AG04450 (cell line): ENCODE measurements around the gene NUDT7. TPM values are rescaled to one million over a fixed set of nuclear protein-coding genes. Genes with fewer than 3 reads are reported as not detected.
A peak's percentile ranks its signal among the peaks of the same experiment; 100 is the strongest.

Experiments
- CTCF ChIA-PET: fragments of 300-600, 350-600 bp; formaldehyde crosslinking; extraction: SDS; loops from one replicate; lab custom pipeline; 2022; ENCODE audit warnings: antibody characterized with exemption, inconsistent platforms; lab: Charles Lee
- POLR2A ChIA-PET: fragments of 350-600 bp; formaldehyde crosslinking; extraction: SDS; loops from one replicate; lab custom pipeline; 2021; ENCODE audit warnings: antibody characterized with exemption, inconsistent platforms; lab: Yijun Ruan, JAX
- DNase-seq: peaks from one replicate; pipeline ENCODE4 v3.0.0-alpha.2; 2011; ENCODE audit warnings: low read depth, low spot score
- H3K27ac ChIP-seq: one replicate; pipeline ENCODE4 v1.5.1; 2012; ENCODE audit warnings: low read depth, low read length, control low read depth
- H3K27me3 ChIP-seq: one replicate; pipeline ENCODE4 v1.6.0; 2012; ENCODE audit warnings: low read length; ENCODE audit not compliant: control insufficient read depth, insufficient read depth
- H3K4me3 ChIP-seq: 2 replicates; pipeline ENCODE4 v1.5.1; 2011; ENCODE audit warnings: mild to moderate bottlenecking, low read depth, low read length, control low read depth
- H3K9me3 ChIP-seq: 2 replicates; pipeline ENCODE4 v1.5.1; 2012; ENCODE audit warnings: low read length; ENCODE audit not compliant: control insufficient read depth, insufficient read depth
- polyA plus RNA-seq: library from polyadenylated mRNA; depleted of rRNA; stranded (reverse); fragments of >200 nt; gene quantifications from 2 replicates; pipeline ENCODE4 v1.2.3, GENCODE V29; 2011
- TF ChIP-seq, protein P1 (sequence below): IDR thresholded peaks from 2 replicates; pipeline ENCODE4 v1.5.1; 2011; ENCODE audit warnings: low read depth, low read length, control low read depth, inconsistent platforms

Gene NUDT7
- polyA plus RNA-seq, 1 experiment, result 19.3 TPM

DNA sequence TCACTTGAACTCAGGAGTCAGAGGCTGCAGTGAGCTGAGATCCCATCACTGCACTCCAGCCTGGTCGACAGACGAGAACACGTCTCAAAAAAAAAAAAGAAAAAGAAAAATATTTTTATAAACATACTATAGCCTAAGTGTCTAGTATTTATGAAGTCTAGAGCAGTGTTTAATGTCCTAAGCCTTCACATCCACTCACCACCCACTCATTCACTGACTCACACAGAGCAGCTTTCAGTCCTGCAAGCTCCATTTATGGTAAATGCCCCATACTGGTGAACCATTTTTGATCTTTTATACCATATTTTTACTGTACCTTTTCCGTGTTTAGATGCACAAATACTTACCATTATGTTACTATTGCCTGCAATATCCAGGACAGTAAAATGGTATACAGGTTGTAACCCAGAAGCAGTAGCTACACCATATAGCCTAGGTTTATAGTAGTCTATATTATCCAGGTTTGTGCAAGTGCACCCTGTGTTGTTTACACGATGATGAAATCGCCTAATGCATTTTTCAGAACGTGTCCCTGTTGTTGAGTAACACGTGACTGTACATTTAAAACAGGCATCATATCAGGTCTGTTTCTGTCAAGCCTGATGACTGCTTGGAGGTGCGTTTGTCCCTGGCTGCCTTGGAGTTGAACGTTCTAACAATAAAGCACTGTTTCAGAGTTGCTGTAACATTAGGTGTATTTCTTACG lies 10.1 kb downstream of the NUDT7 start:
- TF ChIP-seq, protein P1, sequence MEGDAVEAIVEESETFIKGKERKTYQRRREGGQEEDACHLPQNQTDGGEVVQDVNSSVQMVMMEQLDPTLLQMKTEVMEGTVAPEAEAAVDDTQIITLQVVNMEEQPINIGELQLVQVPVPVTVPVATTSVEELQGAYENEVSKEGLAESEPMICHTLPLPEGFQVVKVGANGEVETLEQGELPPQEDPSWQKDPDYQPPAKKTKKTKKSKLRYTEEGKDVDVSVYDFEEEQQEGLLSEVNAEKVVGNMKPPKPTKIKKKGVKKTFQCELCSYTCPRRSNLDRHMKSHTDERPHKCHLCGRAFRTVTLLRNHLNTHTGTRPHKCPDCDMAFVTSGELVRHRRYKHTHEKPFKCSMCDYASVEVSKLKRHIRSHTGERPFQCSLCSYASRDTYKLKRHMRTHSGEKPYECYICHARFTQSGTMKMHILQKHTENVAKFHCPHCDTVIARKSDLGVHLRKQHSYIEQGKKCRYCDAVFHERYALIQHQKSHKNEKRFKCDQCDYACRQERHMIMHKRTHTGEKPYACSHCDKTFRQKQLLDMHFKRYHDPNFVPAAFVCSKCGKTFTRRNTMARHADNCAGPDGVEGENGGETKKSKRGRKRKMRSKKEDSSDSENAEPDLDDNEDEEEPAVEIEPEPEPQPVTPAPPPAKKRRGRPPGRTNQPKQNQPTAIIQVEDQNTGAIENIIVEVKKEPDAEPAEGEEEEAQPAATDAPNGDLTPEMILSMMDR, result no peak
- ChIA-PET POLR2A (interaction anchor here (0.6 to 1.5 kb wide), 4 partner anchors 10 to 212 kb away, joined by 3 to 7 read pairs (median 5); partner anchors contain the start of gene NUDT7), CTCF (interaction anchor here (0.8 to 1.8 kb wide), 3 partner anchors 51 to 271 kb away, joined by 3 to 7 read pairs (median 6); no protein-coding TSS in a partner anchor)
- H3K9me3 ChIP-seq, result no peaks in the 10 kb centered on the region; the same call in 1 of the 2 replicates
- no peak overlapping the region for H3K4me3 ChIP-seq
- H3K27ac ChIP-seq, result peak overlapping the region; percentile 58
- no peaks in the 10 kb centered on the region for H3K27me3 ChIP-seq
- DNase-seq, result peak; percentile 82

DNA sequence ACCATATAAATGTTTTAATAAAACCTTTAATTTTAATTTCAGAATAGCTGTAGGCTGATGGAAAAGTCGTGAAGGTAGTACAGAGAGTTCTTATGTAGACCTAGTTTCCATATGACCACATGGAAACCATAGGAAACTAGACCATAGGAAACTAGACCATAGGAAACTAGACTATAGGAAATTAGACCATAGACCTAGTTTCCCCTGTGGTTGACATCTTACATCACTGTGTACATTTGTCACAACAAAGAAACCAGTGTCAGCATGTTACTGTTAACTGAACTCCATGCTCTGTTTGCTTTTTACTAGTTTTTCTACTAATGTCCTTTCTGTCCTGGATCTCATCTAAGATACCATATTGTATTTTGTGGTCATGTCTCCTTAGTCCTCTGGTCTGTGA lies 14.6 kb downstream of the NUDT7 start:
- Histone ChIP-seq H3K27me3 (no peaks in the 10 kb centered on the region), H3K4me3 (no peak overlapping the region), H3K27ac (no peak overlapping the region), H3K9me3 (no peaks in the 10 kb centered on the region)
- TF ChIP-seq, protein P1, result no peak
- ChIA-PET CTCF (no interaction called here), POLR2A (no interaction called here)
- no peak for DNase-seq

DNA sequence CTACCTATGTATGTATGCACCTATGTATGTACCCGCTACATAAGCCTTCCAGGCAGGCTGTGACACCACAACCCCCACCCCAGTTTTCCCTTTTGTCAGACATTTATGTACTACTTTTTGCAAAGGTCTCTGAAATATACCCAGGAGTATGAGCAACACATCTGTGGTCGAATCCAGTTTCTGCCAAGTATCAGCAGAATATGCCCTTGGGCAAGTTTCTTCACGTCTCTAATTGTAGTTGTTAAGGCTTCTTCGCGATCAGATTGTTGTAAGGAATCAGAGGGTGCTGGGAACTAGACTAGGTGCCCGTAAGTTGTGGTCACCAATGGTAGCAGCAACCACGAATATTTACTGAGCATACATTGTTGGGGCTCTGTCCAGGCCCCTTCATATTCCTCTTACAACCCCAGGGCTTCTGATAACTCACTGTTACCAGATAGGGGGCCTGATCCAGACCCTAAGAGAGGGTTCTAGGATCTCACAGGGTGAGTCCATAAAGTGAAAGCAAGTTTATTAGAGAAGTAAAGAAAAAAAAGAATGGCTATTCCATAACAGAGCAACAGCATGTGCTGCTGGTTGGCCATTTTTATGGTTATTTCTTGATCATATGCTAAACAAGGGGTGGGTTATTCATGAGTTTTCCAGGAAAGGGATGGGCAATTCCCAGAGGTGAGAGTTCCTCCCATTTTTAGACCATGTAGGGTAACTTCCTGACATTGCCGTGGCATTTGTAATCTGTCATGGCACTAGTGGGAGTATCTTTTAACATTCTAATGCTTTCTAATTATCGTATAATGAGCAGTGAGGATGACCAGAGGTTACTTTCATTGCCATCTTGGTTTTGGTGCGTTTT lies 16.6 kb downstream of the NUDT7 start:
- H3K4me3 ChIP-seq, result no peak overlapping the region
- H3K27ac ChIP-seq, result no peak overlapping the region
- ChIA-PET CTCF (no interaction called here), POLR2A (no interaction called here)
- no peaks in the 10 kb centered on the region for H3K27me3 ChIP-seq
- no peak for DNase-seq
- H3K9me3 ChIP-seq, result no peaks in the 10 kb centered on the region
- TF ChIP-seq, protein P1, result no peak

DNA sequence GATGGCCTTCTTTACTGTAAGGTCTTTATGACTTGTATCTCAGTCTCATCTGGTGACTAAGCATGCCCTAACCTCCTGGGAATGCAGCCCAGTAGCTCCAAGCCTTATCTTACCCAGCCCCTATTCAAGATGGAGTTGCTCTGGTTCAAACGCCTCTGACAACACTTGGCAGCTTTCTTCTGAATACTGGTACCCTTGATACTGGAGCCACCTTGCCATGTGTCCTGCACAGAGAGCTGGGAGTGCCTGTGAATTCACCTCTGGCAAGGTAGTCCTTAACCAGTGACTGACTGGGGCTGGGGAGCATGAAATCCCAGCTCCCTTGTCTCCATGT lies 17.2 kb downstream of the NUDT7 start:
- POLR2A ChIA-PET, result no interaction called here
- no peaks in the 10 kb centered on the region for H3K27me3 ChIP-seq
- TF ChIP-seq, protein P1, result no peak
- CTCF ChIA-PET, result no interaction called here
- no peaks in the 10 kb centered on the region for H3K9me3 ChIP-seq
- DNase-seq, result no peak
- H3K27ac ChIP-seq, result no peak overlapping the region
- no peak overlapping the region for H3K4me3 ChIP-seq

DNA sequence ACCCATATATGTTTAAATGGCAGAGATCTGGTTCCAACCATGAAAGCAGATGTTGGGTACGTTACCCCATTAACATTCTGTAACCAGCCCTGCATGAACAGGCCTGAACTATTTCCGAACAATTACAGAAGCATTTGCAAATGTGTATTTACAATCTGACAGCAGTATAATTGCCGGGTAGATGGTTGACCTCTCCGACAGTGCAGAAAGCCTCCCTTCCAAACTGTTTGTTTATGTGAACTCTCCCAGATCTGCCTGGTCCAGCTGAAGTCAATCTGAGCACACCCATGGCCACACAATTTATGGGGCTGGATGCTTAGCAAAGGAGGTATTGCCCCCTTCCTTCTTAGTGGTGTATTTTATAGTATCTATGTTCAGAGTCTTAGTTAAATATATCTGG lies 21.8 kb downstream of the NUDT7 start:
- Histone ChIP-seq H3K27me3 (peaks cover 3% of the 10 kb centered on the region), H3K4me3 (no peak overlapping the region), H3K9me3 (no peaks in the 10 kb centered on the region), H3K27ac (peak overlapping the region; percentile 61)
- ChIA-PET POLR2A (no interaction called here), CTCF (interaction anchor here (1.3 kb wide), 1 partner anchor 68 kb away, joined by 4 read pairs; no protein-coding TSS in a partner anchor)
- TF ChIP-seq, protein P1, result no peak
- DNase-seq, result peak; percentile 44
